Mammary epithelial cell (primary cell): Measurements from ENCODE around the gene EOLA1.
"Not testable (repeated sequence)": the region's sequence is repeated elsewhere in the genome, so short reads cannot be mapped to it uniquely, and the experiment has no call there.

Experiments used
- EZH2 ChIP-seq: IDR thresholded peaks from 2 replicates; pipeline ENCODE4 v1.6.1; 2012; ENCODE audit warnings: low read length, inconsistent platforms, borderline replicate concordance
- TF ChIP-seq, protein P1 (sequence below), 2 donors: IDR thresholded peaks in 1 of 2; conservative IDR thresholded peaks in 1 of 2; 2 replicates each; pipeline ENCODE4 v1.5.1; 2011 to 2012; ENCODE audit warnings: inconsistent platforms in 2 of 2, low read length in 2 of 2, mild to moderate bottlenecking in 2 of 2, control low read depth in 1 of 2, low read depth in 1 of 2; ENCODE audit not compliant: insufficient read depth in 1 of 2; ENCODE audit errors: extremely low read depth in 1 of 2

DNA sequence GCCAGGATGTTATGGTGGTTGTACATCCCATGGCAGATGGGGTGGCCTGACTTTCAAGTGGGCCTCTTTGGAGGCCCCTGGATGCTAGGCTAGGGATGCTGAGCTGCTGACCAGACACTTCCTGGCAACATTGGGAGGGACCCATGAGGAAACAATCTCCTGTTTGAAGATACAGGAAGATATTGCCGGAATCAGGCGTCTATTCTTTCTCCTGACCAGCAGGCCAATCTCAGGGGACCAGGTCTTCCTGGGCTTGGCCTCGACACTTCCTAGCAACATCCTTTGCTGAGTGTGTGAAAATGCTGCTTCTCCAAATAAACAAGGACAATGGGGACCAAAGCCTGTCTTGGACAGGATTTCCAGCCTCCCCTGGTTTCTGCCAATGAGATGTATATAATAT lies 7.0 kb downstream of the EOLA1 start:
- TF ChIP-seq, protein P1, sequence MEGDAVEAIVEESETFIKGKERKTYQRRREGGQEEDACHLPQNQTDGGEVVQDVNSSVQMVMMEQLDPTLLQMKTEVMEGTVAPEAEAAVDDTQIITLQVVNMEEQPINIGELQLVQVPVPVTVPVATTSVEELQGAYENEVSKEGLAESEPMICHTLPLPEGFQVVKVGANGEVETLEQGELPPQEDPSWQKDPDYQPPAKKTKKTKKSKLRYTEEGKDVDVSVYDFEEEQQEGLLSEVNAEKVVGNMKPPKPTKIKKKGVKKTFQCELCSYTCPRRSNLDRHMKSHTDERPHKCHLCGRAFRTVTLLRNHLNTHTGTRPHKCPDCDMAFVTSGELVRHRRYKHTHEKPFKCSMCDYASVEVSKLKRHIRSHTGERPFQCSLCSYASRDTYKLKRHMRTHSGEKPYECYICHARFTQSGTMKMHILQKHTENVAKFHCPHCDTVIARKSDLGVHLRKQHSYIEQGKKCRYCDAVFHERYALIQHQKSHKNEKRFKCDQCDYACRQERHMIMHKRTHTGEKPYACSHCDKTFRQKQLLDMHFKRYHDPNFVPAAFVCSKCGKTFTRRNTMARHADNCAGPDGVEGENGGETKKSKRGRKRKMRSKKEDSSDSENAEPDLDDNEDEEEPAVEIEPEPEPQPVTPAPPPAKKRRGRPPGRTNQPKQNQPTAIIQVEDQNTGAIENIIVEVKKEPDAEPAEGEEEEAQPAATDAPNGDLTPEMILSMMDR (conservative IDR thresholded peaks at IDR 0.05 in 1 of 2, IDR thresholded peaks at IDR 0.05 in 1 of 2; ENCODE audit: extremely low read depth in 1 of 2, insufficient read depth in 1 of 2, low read depth in 1 of 2, low read length in 2 of 2): not testable (repeated sequence)
- not testable (repeated sequence) for TF ChIP-seq EZH2
